ENCODE results near the gene ITGB5. TPM values are rescaled to one million over a fixed set of nuclear protein-coding genes. Genes with fewer than 3 reads are reported as not detected.

Gene ITGB5
- total RNA-seq, 1 donor from 2014 or later, result 139 TPM

GRCh38 chr3:124792341-124793040, 94.7 kb downstream of the ITGB5 start:
- Mint-ChIP-seq H3K36me3 (ENCODE audit: low read depth, unreplicated experiment) (peaks cover 30% of the 10 kb centered on the region), H3K4me3 (ENCODE audit: unreplicated experiment) (no peak overlapping the region), H3K4me1 (ENCODE audit: low read depth, unreplicated experiment) (peaks cover 48% of the 10 kb centered on the region), H3K27ac (ENCODE audit: unreplicated experiment) (peak overlapping the region; percentile 96), H3K9me3 (ENCODE audit: unreplicated experiment) (no peaks in the 10 kb centered on the region), H3K27me3 (ENCODE audit: low read depth, unreplicated experiment) (peaks cover 1% of the 10 kb centered on the region)
- Histone ChIP-seq H4K20me1 (ENCODE audit: insufficient read depth, low read length) (no peaks in the 10 kb centered on the region), H3K79me2 (ENCODE audit: insufficient read depth, low read length) (peaks cover 13% of the 10 kb centered on the region), H3K9me3 (ENCODE audit: insufficient read depth, low read depth, low read length) (no peaks in the 10 kb centered on the region), H3K4me2 (ENCODE audit: low read length) (peak overlapping the region; percentile 64), H3K36me3 (ENCODE audit: insufficient read depth, low read length) (peaks cover 8% of the 10 kb centered on the region), H3K27ac (ENCODE audit: low read depth, low read length) (peak overlapping the region; percentile 90), H3K9ac (ENCODE audit: low read length) (peak overlapping the region; percentile 75), H3K27me3 (ENCODE audit: insufficient read depth, low read length) (no peaks in the 10 kb centered on the region), H2AFZ (ENCODE audit: low read depth, low read length) (no peak overlapping the region), H3K4me3 (ENCODE audit: insufficient read depth, low read depth, low read length) (no peak overlapping the region), H3K4me1 (ENCODE audit: insufficient read depth, low read length) (peaks cover 32% of the 10 kb centered on the region)
- TF ChIP-seq EZH2 (IDR thresholded peaks at IDR 0.05; ENCODE audit: insufficient read depth, low read length) (no peak), CTCF (IDR thresholded peaks at IDR 0.05; ENCODE audit: insufficient read depth, low read depth, low read length) (no peak)
- DNase-seq (ENCODE audit: low read depth), result peak; percentile 39
- FAIRE-seq, result no peak

- no peak overlapping the region for H3K4me3 ChIP-seq (ENCODE audit: insufficient read depth, low read depth, low read length)
- H3K9me3 Mint-ChIP-seq (ENCODE audit: unreplicated experiment), result no peaks in the 10 kb centered on the region
- H3K4me1 Mint-ChIP-seq (ENCODE audit: low read depth, unreplicated experiment), result peaks cover 51% of the 10 kb centered on the region
- peak overlapping the region; percentile 64 for H3K4me2 ChIP-seq (ENCODE audit: low read length)
- H3K36me3 ChIP-seq (ENCODE audit: insufficient read depth, low read length), result peaks cover 8% of the 10 kb centered on the region
- H2AFZ ChIP-seq (ENCODE audit: low read depth, low read length), result no peak overlapping the region
- H3K9ac ChIP-seq (ENCODE audit: low read length), result peak overlapping the region; percentile 75
- H3K79me2 ChIP-seq (ENCODE audit: insufficient read depth, low read length), result peaks cover 13% of the 10 kb centered on the region
- H3K27ac Mint-ChIP-seq (ENCODE audit: unreplicated experiment), result peak overlapping the region; percentile 96
- H3K9me3 ChIP-seq (ENCODE audit: insufficient read depth, low read depth, low read length), result no peaks in the 10 kb centered on the region
- peaks cover 37% of the 10 kb centered on the region for H3K4me1 ChIP-seq (ENCODE audit: insufficient read depth, low read length)
- TF ChIP-seq EZH2 (IDR thresholded peaks at IDR 0.05; ENCODE audit: insufficient read depth, low read length) (no peak), CTCF (IDR thresholded peaks at IDR 0.05; ENCODE audit: insufficient read depth, low read depth, low read length) (no peak)
- no peaks in the 10 kb centered on the region for H4K20me1 ChIP-seq (ENCODE audit: insufficient read depth, low read length)
- peaks cover 25% of the 10 kb centered on the region for H3K36me3 Mint-ChIP-seq (ENCODE audit: low read depth, unreplicated experiment)
- FAIRE-seq, result peak; percentile 97
- peak; percentile 99 for DNase-seq (ENCODE audit: low read depth)
- peaks cover 1% of the 10 kb centered on the region for H3K27me3 Mint-ChIP-seq (ENCODE audit: low read depth, unreplicated experiment)
- no peaks in the 10 kb centered on the region for H3K27me3 ChIP-seq (ENCODE audit: insufficient read depth, low read length)
- peak overlapping the region; percentile 62 for H3K4me3 Mint-ChIP-seq (ENCODE audit: unreplicated experiment)
- H3K27ac ChIP-seq (ENCODE audit: low read depth, low read length), result peak overlapping the region; percentile 90
These were observed 95.5 kb downstream of the ITGB5 start for GRCh38 chr3:124791639-124792151.

- peak; percentile 73 for FAIRE-seq
- no peak overlapping the region for H3K4me3 ChIP-seq (ENCODE audit: insufficient read depth, low read depth, low read length)
- H3K27me3 Mint-ChIP-seq (ENCODE audit: low read depth, unreplicated experiment), result peaks cover 1% of the 10 kb centered on the region
These were observed 96.0 kb downstream of the ITGB5 start for GRCh38 chr3:124791142-124791541.

More at GRCh38 chr3:124791142-124791541, 96.0 kb downstream of the ITGB5 start:
- Histone ChIP-seq H4K20me1 (ENCODE audit: insufficient read depth, low read length) (no peaks in the 10 kb centered on the region), H3K27ac (ENCODE audit: low read depth, low read length) (peak overlapping the region; percentile 90), H3K27me3 (ENCODE audit: insufficient read depth, low read length) (no peaks in the 10 kb centered on the region), H3K4me1 (ENCODE audit: insufficient read depth, low read length) (peaks cover 42% of the 10 kb centered on the region), H3K79me2 (ENCODE audit: insufficient read depth, low read length) (peaks cover 16% of the 10 kb centered on the region), H3K9me3 (ENCODE audit: insufficient read depth, low read depth, low read length) (no peaks in the 10 kb centered on the region), H3K36me3 (ENCODE audit: insufficient read depth, low read length) (peaks cover 8% of the 10 kb centered on the region), H2AFZ (ENCODE audit: low read depth, low read length) (no peak overlapping the region), H3K4me2 (ENCODE audit: low read length) (peak overlapping the region; percentile 64), H3K9ac (ENCODE audit: low read length) (peak overlapping the region; percentile 75)
- H3K4me3 Mint-ChIP-seq (ENCODE audit: unreplicated experiment), result no peak overlapping the region
- H3K9me3 Mint-ChIP-seq (ENCODE audit: unreplicated experiment), result no peaks in the 10 kb centered on the region
- no peak for DNase-seq (ENCODE audit: low read depth)
- peaks cover 27% of the 10 kb centered on the region for H3K36me3 Mint-ChIP-seq (ENCODE audit: low read depth, unreplicated experiment)
- H3K4me1 Mint-ChIP-seq (ENCODE audit: low read depth, unreplicated experiment), result peaks cover 55% of the 10 kb centered on the region
- H3K27ac Mint-ChIP-seq (ENCODE audit: unreplicated experiment), result peak overlapping the region; percentile 96
- TF ChIP-seq EZH2 (IDR thresholded peaks at IDR 0.05; ENCODE audit: insufficient read depth, low read length), result no peak
- TF ChIP-seq CTCF (IDR thresholded peaks at IDR 0.05; ENCODE audit: insufficient read depth, low read depth, low read length), result no peak
